ENCODE results near the gene ZNF718.
"Not testable (repeated sequence)": the region's sequence is repeated elsewhere in the genome, so short reads cannot be mapped to it uniquely, and the experiment has no call there.

The ZNF718 gene

DNA sequence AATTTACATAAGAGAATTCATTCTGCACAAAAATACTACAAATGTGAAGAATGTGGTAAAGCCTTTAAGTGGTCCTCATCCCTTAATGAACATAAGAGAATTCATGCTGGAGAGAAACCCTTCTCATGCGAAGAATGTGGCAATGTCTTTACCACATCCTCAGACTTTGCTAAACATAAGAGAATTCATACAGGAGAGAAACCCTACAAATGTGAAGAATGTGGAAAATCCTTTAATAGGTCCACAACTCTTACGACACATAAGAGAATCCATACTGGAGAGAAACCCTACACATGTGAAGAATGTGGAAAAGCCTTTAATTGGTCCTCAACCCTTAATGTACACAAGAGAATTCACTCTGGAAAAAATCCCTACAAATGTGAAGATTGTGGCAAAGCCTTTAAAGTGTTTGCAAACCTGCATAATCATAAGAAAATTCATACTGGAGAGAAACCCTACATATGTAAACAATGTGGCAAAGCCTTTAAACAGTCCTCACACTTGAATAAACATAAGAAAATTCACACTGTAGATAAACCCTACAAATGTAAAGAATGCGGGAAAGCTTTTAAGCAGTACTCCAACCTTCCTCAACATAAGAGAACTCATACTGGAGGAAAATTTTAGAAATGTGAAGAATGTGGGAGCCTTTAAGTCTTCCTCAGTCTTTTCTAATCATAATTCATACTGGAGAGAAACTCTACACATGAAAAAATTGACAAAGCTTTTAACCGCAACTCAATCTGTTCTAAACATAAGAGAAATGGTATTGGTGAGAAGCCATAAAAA lies 37.4 kb downstream of the ZNF718 start:
- DNase-seq (ENCODE audit: low read depth): no peak

DNA sequence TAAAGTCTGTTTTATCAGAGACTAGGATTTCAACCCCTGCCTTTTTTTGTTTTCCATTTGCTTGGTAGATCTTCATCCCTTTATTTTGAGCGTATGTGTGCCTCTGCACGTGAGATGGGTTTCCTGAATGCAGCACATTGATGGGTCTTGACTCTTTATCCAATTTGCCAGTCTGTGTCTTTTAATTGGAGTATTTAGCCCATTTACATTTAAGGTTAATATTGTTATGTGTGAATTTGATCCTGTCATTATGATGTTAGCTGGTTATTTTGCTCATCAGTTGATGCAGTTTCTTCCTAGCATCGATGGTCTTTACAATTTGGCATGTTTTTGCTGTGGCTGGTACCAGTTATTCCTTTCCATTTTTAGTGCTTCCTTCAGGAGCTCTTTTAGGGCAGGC lies 45.3 kb downstream of the ZNF718 start:
- not testable (repeated sequence) for DNase-seq (ENCODE audit: low read depth)

DNA sequence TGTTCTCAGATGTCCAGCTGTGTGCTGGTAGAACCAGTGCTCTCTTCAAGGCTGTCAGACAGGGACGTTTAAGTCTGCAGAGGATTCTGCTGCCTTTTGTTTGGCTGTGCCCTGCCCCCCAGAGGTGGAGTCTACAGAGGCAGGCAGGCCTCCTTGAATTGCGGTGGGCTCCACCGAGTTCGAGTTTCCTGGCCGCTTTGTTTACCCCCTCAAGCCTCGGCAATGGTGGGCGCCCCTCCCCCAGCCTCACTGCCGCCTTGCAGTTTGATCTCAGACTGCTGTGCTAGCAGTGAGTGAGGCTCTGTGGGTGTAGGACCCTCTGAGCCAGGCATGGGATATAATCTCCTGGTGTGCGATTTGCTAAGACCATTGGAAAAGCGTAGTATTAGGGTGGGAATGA lies 47.0 kb downstream of the ZNF718 start:
- not testable (repeated sequence) for DNase-seq (ENCODE audit: low read depth)

DNA sequence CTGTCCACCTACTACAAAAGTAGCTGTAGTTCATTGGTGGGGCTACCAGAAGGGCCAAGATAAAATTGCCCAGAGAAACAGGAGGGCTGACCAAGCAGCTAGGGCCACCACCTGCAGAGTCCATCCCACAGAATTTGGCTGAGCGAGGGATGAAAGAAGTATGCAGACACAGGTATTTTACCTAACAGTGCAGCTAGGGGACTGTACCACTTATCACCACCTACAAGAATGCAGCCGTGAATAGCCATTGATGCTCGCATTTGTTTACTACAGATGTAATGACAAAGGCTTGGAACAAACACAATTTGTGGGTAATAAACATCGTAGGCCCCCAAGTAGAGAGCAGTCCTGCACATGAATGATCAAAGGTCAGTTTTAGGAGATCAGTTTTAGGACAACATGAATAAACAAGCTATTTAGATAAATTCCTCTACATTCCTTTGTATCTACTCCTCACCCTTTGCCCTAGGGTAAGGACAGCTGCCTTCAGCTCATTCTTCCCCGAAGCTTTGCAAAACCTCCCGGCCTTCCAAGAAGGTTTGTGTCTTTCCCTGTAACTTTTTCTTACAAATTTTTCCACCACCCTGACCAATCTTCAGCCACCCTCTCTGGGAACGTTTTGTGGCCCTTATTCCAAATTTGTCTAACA lies 49.5 kb downstream of the ZNF718 start:
- no peak for DNase-seq (ENCODE audit: low read depth)

DNA sequence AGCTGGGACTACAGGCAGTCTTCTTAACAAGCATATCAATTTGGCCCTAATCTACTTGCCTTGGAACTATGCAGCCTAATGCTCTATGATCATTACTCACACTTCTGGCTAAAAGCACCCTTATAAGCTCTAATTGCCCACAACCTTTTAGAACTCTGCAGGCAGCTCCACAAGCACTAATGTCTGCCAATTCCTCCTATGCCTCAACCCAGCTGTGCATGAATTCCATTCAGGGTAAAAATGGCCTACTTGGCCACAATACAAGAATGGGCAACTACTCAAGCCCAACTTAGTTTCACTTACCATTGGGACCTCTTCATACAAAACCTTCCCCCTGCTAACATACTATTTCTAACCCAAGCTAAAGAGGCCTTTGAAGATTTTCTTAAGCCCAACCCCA lies 51.7 kb downstream of the ZNF718 start:
- DNase-seq (ENCODE audit: low read depth): no peak

DNA sequence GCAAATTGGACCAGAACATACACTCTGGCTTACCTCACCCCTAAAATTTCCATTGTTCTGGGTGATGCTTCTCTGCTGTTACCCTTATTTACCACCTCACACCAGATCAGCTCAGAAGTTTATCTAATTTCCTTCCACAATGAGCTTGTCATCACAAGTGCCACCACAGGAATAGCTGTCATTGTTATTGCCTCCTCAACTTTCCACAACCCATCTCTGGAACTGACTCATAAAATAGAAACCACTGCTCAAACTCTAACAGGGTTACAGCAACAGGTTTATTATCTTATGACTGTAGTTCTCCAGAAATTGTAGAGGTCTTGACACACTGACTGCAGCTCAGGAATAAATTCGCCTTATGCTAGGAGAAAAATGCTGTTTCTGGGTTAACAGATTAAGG lies 52.7 kb downstream of the ZNF718 start:
- DNase-seq (ENCODE audit: low read depth): no peak

DNA sequence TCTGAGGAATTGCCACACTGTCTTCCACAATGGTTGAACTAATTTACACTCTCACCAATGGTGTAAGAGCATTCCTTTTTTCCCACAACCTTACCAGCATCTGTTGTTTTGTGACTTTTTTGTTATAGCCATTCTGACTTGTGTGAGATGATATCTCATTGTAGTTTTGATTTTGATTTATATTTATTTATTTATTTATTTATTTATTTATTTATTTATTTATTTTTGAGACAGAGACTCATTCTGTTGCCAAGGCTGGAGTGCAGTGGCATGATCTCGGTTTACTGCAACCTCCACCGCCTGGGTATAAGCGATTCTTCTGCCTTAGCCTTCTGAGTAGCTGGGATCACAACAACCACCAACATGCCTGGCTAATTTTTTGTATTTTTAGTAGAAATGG lies 57.9 kb downstream of the ZNF718 start:
- DNase-seq (ENCODE audit: low read depth): not testable (repeated sequence)

DNA sequence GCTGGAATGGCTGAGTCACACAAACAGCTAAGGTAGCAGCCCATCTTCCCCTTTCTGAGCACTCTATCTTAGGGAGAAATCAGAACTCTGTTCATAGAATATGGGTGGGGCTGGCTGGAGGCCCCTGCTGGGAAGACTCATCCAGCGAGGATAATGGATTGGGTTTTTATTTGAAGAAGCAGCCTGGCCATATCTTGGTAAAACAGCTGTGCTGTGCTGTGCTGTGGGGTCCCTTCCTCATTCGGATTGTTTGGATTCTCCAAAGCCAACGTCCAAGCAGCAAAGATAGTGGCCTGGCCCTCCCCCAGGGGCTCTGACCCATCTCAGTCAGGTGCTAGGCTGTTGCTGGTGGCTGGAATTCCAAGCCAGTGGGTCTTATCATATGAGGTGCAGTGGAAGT lies 63.8 kb downstream of the ZNF718 start:
- peak; percentile 63 for DNase-seq (ENCODE audit: low read depth)

DNA sequence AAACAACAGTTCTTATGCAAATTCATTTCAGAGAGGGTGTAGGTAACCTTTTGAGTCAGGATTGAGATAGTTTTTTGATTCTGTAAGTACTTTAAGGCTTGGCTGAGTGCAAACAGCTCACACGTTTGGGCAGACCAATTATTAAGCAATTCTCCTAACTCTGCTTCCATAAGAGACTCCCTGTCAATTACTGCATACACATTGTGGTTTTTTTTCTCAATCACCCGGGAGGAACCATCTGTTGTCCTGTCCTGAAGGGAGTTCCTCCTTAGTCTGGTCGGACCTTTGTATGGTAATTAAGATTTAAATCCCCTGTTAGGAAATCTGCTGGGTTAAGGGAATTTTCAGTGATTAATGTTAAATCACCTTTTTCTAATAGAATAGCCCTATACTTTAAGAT lies 70.9 kb downstream of the ZNF718 start:
- DNase-seq (ENCODE audit: low read depth): peak; percentile 52

DNA sequence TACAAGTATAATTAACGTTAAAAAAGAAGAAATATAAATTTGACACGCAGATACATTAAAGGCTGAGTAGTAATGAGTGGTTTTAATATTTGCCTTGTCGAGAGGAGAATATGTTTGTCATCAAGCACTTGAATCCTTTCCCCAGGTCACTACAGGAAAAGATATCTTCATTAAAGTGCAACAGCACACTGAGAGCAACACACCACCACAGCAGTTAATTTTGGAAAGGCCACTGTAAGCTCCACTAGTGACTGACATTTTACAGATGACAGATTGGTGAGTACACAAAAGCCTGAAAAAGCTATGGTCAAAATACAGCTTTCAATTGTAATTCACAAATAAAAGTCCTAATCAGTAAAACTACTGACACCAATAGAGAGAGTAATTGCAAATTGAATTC lies 76.6 kb downstream of the ZNF718 start:
- no peak for DNase-seq (ENCODE audit: low read depth)

DNA sequence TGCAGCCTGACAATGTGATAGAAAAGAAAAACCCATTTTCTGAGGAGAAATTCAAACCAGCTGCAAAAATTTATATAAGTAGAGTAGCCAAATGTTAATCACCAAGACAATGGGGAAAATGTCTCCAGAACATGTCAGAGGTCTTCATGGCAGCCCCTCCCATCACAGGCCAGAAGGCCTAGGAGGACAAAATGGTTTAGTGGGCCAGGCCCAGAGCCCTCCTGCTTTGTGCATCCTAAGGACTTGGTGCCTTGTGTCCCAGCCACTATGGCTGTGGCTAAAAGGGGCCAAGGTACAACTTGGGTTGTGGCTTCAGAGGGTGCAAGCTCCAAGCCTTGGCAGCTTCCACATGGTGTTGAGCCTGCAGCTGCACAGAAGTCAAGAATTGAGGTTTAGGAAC lies 78.5 kb downstream of the ZNF718 start:
- not testable (repeated sequence) for DNase-seq (ENCODE audit: low read depth)

DNA sequence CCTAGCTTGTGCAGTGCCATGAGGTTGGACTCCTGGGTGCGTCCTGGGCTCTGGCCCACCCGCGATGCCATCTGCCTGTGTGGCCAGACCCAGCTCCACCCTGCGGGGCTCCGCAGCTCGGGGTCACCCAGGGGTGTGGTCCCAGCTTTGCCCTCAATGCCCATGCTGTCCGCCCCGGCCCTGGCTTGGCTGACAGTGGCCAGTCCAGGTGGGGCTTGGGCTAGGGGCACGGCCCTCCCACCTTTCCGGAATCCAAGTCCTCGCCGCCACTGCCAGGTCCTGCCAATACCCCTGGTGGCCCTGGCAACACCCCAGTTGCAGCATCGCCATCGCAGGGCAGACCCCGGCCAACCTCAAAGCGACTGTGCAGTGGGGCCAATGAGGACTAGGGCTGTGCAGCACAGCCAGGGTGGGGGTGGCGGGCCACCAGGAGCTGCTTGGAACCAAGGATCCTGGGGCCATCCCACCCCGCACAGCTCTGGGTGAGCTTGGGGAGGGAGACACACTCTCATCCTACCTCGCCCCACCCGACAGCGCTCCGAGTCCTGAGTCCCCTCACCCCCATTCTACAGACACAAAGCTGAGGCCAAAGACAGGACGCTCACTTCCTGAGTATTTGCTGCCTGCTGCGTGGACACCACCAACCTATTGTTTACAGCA lies 80.9 kb downstream of the ZNF718 start:
- no peak for DNase-seq (ENCODE audit: low read depth)

DNA sequence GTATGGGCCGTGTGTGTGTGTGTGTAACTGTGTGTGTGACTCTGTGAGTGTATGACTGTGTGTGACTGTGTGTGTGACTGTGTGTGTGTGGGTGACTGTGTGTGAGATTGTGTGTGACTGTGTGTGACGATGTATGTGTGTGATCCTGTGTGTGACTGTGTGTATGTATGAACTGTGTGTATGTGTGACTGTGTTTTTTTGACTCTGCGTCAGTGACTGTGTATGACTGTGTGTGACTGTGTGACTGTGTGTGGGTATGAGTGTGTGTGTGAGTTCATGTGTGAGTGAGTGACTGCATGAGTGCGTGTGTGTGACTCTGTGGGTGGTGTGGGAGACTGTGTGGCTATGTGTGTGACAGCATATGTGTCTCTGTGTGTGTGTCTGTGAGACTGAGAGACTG lies 81.8 kb downstream of the ZNF718 start:
- DNase-seq (ENCODE audit: low read depth): no peak

DNA sequence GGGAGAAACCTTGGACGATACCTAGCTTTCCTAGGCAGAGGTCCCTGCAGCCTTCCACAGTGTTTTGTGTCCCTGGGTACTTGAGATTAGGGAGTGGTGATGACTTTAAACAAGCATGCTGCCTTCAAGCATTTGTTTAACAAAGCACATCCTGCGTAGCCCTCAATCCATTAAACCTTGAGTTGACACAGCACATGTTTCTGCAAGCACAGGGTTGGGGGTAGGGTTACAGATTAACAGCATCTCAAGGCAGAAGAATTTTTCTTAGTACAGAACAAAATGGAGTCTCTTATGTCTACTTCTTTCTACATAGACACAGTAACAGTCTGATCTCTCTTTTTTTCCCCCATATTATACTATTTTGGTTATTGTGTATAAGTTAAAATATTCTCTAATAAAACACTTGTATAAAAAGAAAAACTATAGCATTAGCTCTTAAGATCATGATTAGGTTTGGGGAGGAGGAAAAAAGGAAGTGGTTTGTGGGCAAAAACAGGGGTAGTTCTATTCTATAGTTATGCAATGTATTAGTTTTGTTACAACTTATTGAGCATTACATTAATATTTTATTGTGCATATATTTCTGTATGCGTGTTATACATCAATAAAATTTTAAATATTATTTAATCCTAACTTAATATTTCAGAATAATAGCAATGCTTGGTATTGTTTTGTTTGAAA lies 84.3 kb downstream of the ZNF718 start:
- DNase-seq (ENCODE audit: low read depth): peak; percentile 29

DNA sequence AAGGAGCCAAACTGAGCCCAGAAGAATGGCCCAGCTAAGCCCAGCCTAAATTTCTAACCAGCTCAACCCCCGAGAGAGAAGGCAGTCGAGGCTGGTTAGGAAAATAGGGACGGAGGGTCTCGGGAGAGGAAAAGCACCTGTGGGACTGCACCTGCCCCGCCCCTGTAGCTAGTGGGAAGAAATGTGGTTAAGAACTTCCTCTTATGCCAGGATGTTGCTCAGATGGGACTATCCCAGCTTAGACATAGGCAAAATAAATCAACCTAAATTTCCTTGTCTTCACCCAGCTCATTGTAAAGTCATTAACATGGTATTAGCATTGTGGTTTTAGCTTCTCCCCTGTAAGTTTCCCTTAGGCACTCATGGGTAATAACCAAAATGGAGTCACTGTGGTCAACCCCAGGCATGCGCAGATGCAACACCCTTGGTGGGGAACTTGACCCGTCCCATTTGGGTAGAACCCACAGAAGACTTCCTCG lies 86.8 kb downstream of the ZNF718 start:
- DNase-seq (ENCODE audit: low read depth): no peak

DNA sequence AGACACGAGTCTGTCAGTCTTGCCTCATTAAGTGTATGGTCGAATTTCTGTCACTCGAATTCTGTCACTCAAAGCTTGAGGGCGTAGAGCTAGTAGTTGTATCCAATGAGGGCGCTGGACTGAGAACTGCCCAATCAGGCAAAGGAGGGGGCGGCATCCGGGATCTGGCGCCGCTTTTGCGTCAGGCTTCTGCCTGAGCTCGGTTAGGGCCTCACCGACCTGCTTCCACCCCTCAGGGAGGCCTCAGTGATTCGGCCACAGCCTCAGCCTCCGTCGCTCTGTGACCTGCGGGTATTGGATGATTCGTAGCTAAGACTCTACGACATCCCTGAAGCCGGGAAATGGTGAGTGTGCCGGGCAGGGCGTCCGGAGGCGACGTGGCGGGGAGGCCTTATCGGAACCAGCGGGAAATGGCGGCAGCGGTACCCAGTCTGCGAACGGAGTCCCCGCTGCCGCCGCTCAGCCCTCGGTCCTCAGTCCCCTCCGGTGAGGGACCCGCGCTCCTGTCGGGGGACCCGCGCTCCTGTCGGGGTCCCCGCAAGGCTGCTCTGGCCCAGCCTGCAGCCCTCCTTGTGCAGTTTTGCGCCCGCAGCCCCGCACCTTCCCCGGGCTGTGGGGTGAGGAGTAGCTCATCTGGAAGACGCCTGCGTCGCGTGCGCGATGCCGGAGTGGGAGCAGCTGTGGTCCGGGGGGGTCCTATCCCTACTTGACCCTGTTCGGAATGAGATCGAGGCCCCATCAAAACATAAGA lies 88.3 kb downstream of the ZNF718 start:
- DNase-seq (ENCODE audit: low read depth): no peak

DNA sequence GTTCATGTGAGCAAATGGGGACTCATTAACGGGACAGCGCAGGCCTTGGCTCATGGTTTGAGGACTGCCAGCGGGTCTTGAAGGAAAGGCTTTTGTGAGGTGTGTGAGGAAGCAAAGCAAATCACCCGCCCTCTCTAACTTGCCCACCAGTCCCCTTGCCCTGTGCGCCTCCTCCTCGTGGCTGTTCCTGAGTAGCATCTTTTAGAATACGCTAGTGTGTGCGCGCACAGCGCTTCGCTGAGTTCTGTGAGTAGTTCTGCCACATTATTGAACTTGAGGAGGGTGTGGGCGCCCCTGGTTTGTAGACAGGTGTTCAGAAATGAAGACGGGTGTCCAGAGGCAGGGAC lies 88.9 kb downstream of the ZNF718 start:
- not testable (repeated sequence) for DNase-seq (ENCODE audit: low read depth)
